B cell (primary cell): ENCODE data around the gene SRCAP.

Source experiments
- CTCF ChIP-seq: fragments of 200-600 bp; IDR thresholded peaks from one replicate; pipeline ENCODE4 v1.8.0; 2022; ENCODE audit warnings: antibody characterized with exemption, mild to moderate bottlenecking
- EZH2 ChIP-seq: IDR thresholded peaks from 2 replicates; pipeline ENCODE4 v1.6.1; 2012; ENCODE audit warnings: borderline replicate concordance, low read depth, mild to moderate bottlenecking, moderate library complexity, low read length; ENCODE audit not compliant: insufficient read depth, poor library complexity, severe bottlenecking

GRCh38 chr16:30677931-30678585 lies 20.9 kb upstream of the SRCAP start:
- TF ChIP-seq CTCF (no peak), EZH2 (no peak)
